ENCODE results near the gene MANSC4.
A peak's percentile ranks its signal among the peaks of the same experiment; 100 is the strongest.

The MANSC4 gene

DNA sequence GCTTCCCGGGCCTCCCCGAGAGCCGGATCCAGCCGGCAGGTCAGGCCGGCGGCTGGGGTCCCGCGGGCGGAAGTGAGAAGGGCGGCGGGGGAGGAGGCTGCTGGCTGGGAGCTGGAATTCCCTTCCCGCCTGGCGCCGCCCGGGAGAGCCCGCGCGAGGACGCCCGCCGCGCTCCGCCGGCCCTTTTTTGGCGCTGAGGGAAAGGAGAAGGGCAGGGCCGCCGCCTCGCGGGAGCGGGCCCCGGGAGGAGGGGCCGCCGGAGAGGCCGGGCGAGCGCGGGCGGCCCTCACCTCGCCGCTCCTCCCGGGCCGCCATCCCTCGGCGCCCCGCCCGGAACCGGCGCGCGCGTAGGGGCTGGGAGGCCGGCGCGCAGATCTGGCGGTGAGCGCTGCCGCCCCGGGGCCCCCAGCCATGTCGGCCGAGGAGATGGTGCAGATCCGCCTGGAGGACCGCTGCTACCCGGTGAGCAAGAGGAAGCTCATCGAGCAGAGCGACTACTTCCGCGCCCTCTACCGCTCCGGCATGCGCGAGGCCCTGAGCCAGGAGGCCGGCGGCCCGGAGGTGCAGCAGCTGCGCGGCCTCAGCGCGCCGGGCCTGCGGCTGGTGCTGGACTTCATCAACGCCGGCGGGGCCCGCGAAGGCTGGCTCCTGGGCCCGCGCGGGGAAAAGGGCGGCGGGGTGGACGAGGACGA lies at the start of gene MANSC4, which contains the start of gene KLHL42:
Gene MANSC4 (minus strand): TSS at position 317 of the 692 bp plus-strand sequence. CDS start 8,960 bp downstream, outside the sequence.
Gene KLHL42 (plus strand): TSS at position 314 of the 692 bp plus-strand sequence. CDS start 98 bp downstream, at position 412.
- peak; percentile 73 for DNase-seq

GRCh38 chr12:27828196-27828595 lies 48.2 kb upstream of the MANSC4 start:
- no peak for DNase-seq

DNA sequence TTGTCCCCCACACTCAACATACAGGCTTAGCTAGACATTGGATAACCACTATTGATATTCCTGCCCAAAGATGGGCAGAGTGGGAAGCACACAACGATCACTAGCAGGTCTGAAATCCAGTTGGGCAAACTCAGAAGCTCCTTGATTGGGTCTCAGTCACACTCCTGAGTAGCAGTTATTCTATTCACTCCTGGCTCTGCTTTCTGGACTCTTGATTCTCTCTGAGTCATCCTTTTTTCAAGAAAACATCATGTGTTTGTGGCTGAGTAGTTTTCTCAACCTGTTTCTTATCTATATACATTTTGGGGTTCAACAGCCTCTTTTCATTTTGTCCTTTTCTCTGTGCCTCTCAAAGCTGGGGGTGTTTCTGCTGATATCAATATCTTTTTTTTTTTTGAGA lies 46.0 kb upstream of the MANSC4 start:
- peak; percentile 26 for DNase-seq

GRCh38 chr12:27824126-27824842 lies 44.2 kb upstream of the MANSC4 start:
- DNase-seq = peak; percentile 80

- peak; percentile 25 for DNase-seq
Measured at GRCh38 chr12:27823038-27823437, 43.0 kb upstream of the MANSC4 start.

GRCh38 chr12:27822076-27822712 lies 42.2 kb upstream of the MANSC4 start:
- DNase-seq = peak; percentile 96

- peak; percentile 77 for DNase-seq
Measured at GRCh38 chr12:27821259-27821973, 41.4 kb upstream of the MANSC4 start.

DNA sequence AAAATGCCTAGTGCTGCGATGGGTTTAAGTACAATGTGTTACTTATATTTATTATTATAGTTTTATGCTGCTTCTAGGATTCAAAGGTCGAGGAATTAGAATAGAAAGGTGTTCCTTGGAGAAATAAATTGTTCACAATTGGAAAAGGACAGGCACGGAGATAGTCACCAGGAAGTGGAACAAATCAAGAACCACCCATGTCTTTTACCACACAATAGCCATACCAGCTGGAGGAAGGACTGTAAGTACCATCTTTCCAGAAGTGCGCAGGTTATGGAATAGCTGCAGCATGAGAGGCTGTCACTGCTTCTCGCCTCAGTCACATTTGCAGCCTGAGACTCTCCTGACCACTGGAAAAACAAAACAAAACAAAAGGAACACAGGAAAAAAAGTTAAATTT lies 40.5 kb upstream of the MANSC4 start:
- DNase-seq = no peak

- DNase-seq = no peak
Measured at GRCh38 chr12:27818401-27818918, 38.4 kb upstream of the MANSC4 start.

GRCh38 chr12:27817766-27818165 lies 37.7 kb upstream of the MANSC4 start:
- DNase-seq = no peak

- DNase-seq = no peak
Measured at GRCh38 chr12:27814851-27815591, 35.0 kb upstream of the MANSC4 start.

GRCh38 chr12:27814411-27814810 lies 34.4 kb upstream of the MANSC4 start:
- no peak for DNase-seq

DNA sequence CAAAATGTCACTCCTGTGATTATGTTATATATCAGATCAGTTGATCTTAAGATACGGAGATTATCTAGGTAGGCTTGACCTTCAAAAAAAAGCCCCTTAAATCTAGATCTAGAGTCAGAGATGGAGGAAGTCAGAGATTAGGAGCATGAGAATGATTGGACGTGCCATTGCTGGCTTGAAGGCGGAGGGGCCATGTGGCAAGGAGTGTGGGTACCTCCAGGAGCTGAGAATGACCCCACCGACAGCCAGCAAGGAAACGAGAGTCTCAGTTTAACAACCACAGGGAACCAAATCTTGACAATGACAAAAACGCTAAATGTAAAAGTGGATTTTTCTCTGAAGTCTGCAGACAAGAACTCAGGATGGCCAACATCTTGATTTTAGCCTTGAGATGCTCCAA lies 32.5 kb upstream of the MANSC4 start:
- no peak for DNase-seq

- DNase-seq = no peak
Measured at GRCh38 chr12:27810756-27811155, 30.7 kb upstream of the MANSC4 start.

DNA sequence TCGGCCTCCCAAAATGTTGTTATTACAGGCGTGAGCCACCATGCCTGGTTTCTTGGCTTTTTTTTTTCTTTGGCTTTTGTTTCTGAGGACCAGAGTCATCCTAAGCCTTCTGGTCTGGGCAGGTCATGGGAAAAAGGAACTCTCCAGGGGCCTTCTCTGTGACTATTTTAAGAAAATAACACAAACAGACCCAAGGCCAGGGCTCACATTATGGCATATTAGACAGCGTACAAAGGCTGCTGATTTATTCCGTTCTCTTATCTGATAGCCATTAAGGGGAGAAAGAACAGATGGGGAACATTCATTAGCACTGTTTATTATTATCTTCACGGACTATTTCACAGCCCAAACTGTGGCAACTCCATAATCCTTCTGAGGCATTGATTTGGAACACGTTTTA lies 28.8 kb upstream of the MANSC4 start:
- DNase-seq = no peak

- no peak for DNase-seq
Measured at GRCh38 chr12:27807063-27807703, 27.1 kb upstream of the MANSC4 start.

- DNase-seq = no peak
Measured at GRCh38 chr12:27806259-27806658, 26.2 kb upstream of the MANSC4 start.

GRCh38 chr12:27805238-27805637 lies 25.2 kb upstream of the MANSC4 start:
- DNase-seq = no peak

DNA sequence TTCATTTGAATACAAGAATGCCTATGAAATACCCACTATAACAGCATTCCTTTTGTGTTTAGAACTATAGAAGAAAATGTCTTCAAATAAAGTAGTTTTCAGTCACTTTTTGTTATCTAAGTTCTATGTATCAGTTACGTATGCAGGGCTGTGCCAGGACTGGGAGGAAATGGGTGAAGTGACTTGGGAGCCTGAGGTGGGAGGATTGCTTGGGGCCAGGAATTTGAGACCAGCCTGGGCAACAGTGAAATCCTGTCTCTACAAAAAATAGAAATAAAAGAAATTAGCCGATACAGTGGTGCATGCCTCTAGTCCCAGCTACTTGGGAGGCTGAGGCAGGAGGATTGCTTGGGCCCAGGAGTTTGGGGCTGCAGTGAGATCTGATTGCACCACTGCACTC lies 22.9 kb upstream of the MANSC4 start:
- DNase-seq = no peak

- peak; percentile 46 for DNase-seq
Measured at GRCh38 chr12:27802511-27802910, 22.5 kb upstream of the MANSC4 start.

DNA sequence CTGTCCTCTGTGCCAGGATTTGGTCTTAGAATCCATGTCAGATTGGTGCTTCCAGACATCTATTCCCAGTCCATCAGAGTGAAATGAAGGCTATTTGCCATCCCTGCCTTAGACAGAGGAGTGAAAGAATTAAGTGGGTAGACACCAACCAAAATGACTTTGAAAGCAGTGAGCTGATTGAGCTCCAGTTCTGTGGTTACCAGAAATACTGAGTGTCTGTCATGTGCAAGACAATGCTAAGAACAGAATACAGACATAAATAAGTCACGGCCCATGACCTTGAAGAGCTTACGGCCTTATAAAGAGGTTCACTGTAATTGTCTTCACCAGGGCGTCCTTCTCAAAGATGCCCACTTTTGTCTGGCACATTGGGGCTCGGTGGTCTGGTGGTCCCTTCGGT lies 21.6 kb upstream of the MANSC4 start:
- DNase-seq = no peak

DNA sequence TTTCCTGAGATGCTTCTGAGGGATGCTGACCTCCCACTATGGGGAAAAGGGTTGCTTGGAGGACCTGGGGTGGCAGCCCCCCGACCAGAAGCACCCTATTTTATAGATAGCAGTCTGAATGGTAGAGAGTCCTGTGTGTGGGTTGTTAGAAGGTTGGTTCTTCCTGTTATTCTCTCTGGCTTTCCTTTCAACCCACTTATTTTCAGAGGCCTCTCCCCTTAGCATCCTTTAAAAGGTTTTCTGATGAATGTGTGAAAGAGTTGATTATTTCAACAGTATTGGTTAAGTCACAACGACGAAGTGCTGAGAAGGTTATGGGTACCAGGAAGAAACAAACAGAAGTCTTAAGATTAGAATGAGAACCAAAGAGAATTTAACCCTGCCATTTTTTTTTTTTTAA lies 20.8 kb upstream of the MANSC4 start:
- DNase-seq = no peak
